SK-N-SH (cell line): Measurements from ENCODE around the gene SDHAF4. TPM values are rescaled to one million over a fixed set of nuclear protein-coding genes. Genes with fewer than 3 reads are reported as not detected.

Experiments used
- CTCF ChIA-PET: fragments of 300-600, 350-600 bp; formaldehyde crosslinking; extraction: SDS; loops from one replicate; lab custom pipeline; 2021; lab: Yijun Ruan, JAX
- POLR2A ChIA-PET: fragments of 350-600 bp; sonication (Branson Sonifier 250); formaldehyde crosslinking; extraction: SDS; loops from one replicate; lab custom pipeline; 2020; ENCODE audit warnings: antibody characterized with exemption, inconsistent platforms; lab: Yijun Ruan, JAX
- DNase-seq: peaks from one replicate; pipeline ENCODE4 v3.0.0; 2012
- H2AFZ ChIP-seq: fragments of 200-600 bp; sonication (generic); 2 replicates; pipeline ENCODE4 v1.8.1; 2016; ENCODE audit warnings: antibody characterized with exemption, mild to moderate bottlenecking, low read depth
- H3F3A ChIP-seq: fragments of 200-600 bp; sonication (generic); replicated peaks from 2 replicates; pipeline ENCODE3; 2016; ENCODE audit warnings: antibody characterized with exemption, mild to moderate bottlenecking; ENCODE audit not compliant: insufficient read depth
- H3K27ac ChIP-seq, 2 experiments: fragments of 200-500 bp in 1 of 2; fragments of 200-600 bp in 1 of 2; sonication (Bioruptor generic) in 1 of 2; sonication (generic), shearing (Covaris generic) in 1 of 2; 2 replicates each; pipeline versions ENCODE4 v1.5.1 to v1.6.1; 2014 to 2016; ENCODE audit warnings: low read depth in 2 of 2, inconsistent platforms in 1 of 2, low read length in 1 of 2, mild to moderate bottlenecking in 1 of 2, mixed read lengths in 1 of 2
- H3K27me3 ChIP-seq: fragments of 200-600 bp; sonication (generic), shearing (Covaris generic); 2 replicates; pipeline ENCODE4 v1.6.1; 2016; ENCODE audit warnings: mixed run types; ENCODE audit not compliant: insufficient read depth
- H3K36me3 ChIP-seq, 2 experiments: fragments of 200-500 bp in 1 of 2; fragments of 200-600 bp in 1 of 2; sonication (Bioruptor generic) in 1 of 2; sonication (generic) in 1 of 2; replicated peaks in 1 of 2; 2 replicates each; pipeline versions ENCODE3 to v1.5.1; 2014 to 2016; ENCODE audit warnings: low read length in 1 of 2, mild to moderate bottlenecking in 1 of 2; ENCODE audit not compliant: insufficient read depth in 2 of 2, control insufficient read depth in 1 of 2
- H3K4me1 ChIP-seq, 2 experiments: fragments of 200-500 bp in 1 of 2; fragments of 200-600 bp in 1 of 2; sonication (Bioruptor generic) in 1 of 2; sonication (generic), shearing (Covaris generic) in 1 of 2; 2 replicates each; pipeline versions ENCODE4 v1.5.1 to v1.6.1; 2014 to 2016; ENCODE audit warnings: low read depth in 1 of 2, low read length in 1 of 2, mixed run types in 1 of 2; ENCODE audit not compliant: insufficient read depth in 2 of 2, control insufficient read depth in 1 of 2
- H3K4me2 ChIP-seq: fragments of 200-600 bp; sonication (generic), shearing (Covaris generic); 2 replicates; pipeline ENCODE4 v1.6.1; 2017; ENCODE audit warnings: mixed run types
- H3K4me3 ChIP-seq, 2 experiments: fragments of 200-500 bp in 1 of 2; fragments of 200-600 bp in 1 of 2; sonication (Bioruptor generic) in 1 of 2; sonication (generic), shearing (Covaris generic) in 1 of 2; 2 replicates each; pipeline versions ENCODE4 v1.5.1 to v1.8.1; 2014 to 2016; ENCODE audit warnings: low read depth in 2 of 2, inconsistent platforms in 1 of 2, low read length in 1 of 2, mild to moderate bottlenecking in 1 of 2, mixed read lengths in 1 of 2, moderate library complexity in 1 of 2
- H3K79me2 ChIP-seq: fragments of 200-600 bp; sonication (generic); 2 replicates; pipeline ENCODE4 v1.8.1; 2017; ENCODE audit warnings: mild to moderate bottlenecking; ENCODE audit not compliant: insufficient read depth
- H3K9ac ChIP-seq: fragments of 200-600 bp; sonication (generic); 2 replicates; pipeline ENCODE4 v1.6.1; 2017; ENCODE audit warnings: mixed run types
- H3K9me2 ChIP-seq: fragments of 200-600 bp; sonication (generic); 2 replicates; pipeline ENCODE4 v1.6.1; 2017; ENCODE audit warnings: mixed run types
- H3K9me3 ChIP-seq: fragments of 200-600 bp; sonication (generic); 2 replicates; pipeline ENCODE4 v1.6.1; 2017; ENCODE audit warnings: mixed run types, mild to moderate bottlenecking, moderate library complexity
- H4K20me1 ChIP-seq: fragments of 200-600 bp; sonication (generic); 2 replicates; pipeline ENCODE4 v1.6.1; 2017; ENCODE audit warnings: mild to moderate bottlenecking, mixed run types; ENCODE audit not compliant: insufficient read depth
- EP300 ChIP-seq, 2 experiments: IDR thresholded peaks; 2 replicates each; pipeline versions ENCODE4 v1.4.0 to v1.6.1; 2012; ENCODE audit warnings: borderline replicate concordance in 1 of 2, low read depth in 1 of 2, low read length in 1 of 2
- FOXJ3 ChIP-seq: sonication (generic); formaldehyde crosslinking; IDR thresholded peaks from 2 replicates; pipeline ENCODE4 v1.5.1; 2020; ENCODE audit warnings: mild to moderate bottlenecking, missing genetic modification reagents
- JUND ChIP-seq: IDR thresholded peaks from 2 replicates; pipeline ENCODE4 v1.4.0; 2012
- MXI1 ChIP-seq: IDR thresholded peaks from 2 replicates; pipeline ENCODE4 v1.6.1; 2012; ENCODE audit warnings: mild to moderate bottlenecking, low read depth, low read length, improper control_type of control experiment
- NFIC ChIP-seq: IDR thresholded peaks from 2 replicates; pipeline ENCODE4 v1.4.0; 2012; ENCODE audit warnings: borderline replicate concordance
- NRF1 ChIP-seq: IDR thresholded peaks from 2 replicates; pipeline ENCODE4 v1.6.1; 2012; ENCODE audit warnings: low read depth, mild to moderate bottlenecking, low read length
- PBX3 ChIP-seq: IDR thresholded peaks from 2 replicates; pipeline ENCODE4; 2012
- POLR2AphosphoS5 ChIP-seq: IDR thresholded peaks from 2 replicates; pipeline ENCODE4 v1.6.1; 2012; ENCODE audit warnings: low read depth, low read length
- RCOR1 ChIP-seq: fragments of 150-350 bp; IDR thresholded peaks from 2 replicates; pipeline ENCODE4 v1.6.1; 2017; ENCODE audit warnings: antibody characterized with exemption, low read length
- SMC3 ChIP-seq: IDR thresholded peaks from 2 replicates; pipeline ENCODE4 v1.6.1; 2012; ENCODE audit warnings: low read depth, low read length, improper control_type of control experiment
- YY1 ChIP-seq: IDR thresholded peaks from 2 replicates; pipeline ENCODE4 v1.4.0; 2012; ENCODE audit warnings: low read depth, mild to moderate bottlenecking
- WGBS: methylation state at CpG from one replicate; pipeline ENCODE4 v1.1.6; 2017; ENCODE audit warnings: low lambda C conversion rate; 5-methylcytosine and 5-hydroxymethylcytosine counted together
- polyA plus RNA-seq, 3 experiments: library from polyadenylated mRNA; depleted of rRNA; stranded (reverse); fragments of >200 nt; gene quantifications; 2 replicates each; pipeline ENCODE4 v1.2.3, GENCODE V29; 2012
- TF ChIP-seq, protein P1 (sequence below): IDR thresholded peaks from 2 replicates; pipeline ENCODE4 v1.4.0; 2012; ENCODE audit warnings: low read depth
- TF ChIP-seq, protein P2 (sequence below): fragments of 150-350 bp; IDR thresholded peaks from 2 replicates; pipeline ENCODE4 v1.6.1; 2017; ENCODE audit warnings: antibody characterized with exemption, low read length, low read depth, borderline replicate concordance

SDHAF4 gene
- polyA plus RNA-seq, 1 of the 3 experiments (the other 2 are of a cell fraction): 8.6 TPM

DNA sequence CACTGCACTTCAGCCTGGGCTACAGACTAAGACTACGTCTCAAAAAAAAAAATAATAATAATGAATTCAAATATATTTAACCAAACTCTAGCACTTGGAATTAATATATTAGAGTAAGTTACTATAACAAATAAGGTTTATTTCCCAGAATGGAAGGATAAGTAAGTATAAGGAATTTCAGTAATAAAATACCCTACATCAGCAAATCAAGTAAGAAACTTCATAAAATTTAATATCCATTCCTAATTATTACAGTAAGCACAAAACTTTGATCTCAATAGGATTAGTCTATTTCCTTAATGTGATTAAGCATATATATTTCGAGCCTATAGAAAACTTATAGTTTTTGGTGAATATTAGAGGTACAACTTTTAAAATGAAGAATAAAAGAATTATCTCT is 36.7 kb upstream of the SDHAF4 start:
- Histone ChIP-seq H2AFZ (no peak overlapping the region), H3K27ac (no peak overlapping the region), H3K36me3 (peaks cover 0 to under 1% of the 10 kb centered on the region in 2 experiments), H3F3A (no peaks in the 10 kb centered on the region), H3K79me2 (no peaks in the 10 kb centered on the region), H3K4me2 (no peak overlapping the region), H3K9me3 (no peaks in the 10 kb centered on the region), H3K4me3 (no peak overlapping the region), H3K4me1 (no peaks in the 10 kb centered on the region), H3K9me2 (no peaks in the 10 kb centered on the region), H3K9ac (no peak overlapping the region), H4K20me1 (no peaks in the 10 kb centered on the region), H3K27me3 (no peaks in the 10 kb centered on the region)
- WGBS: over 99% methylated on average over 2 of the region's 2 CpGs
- no peak for DNase-seq
- POLR2A ChIA-PET: no interaction called here
- TF ChIP-seq PBX3 (no peak), FOXJ3 (no peak), RCOR1 (no peak), POLR2AphosphoS5 (no peak), JUND (no peak), NRF1 (no peak), MXI1 (no peak)
- TF ChIP-seq, protein P1, sequence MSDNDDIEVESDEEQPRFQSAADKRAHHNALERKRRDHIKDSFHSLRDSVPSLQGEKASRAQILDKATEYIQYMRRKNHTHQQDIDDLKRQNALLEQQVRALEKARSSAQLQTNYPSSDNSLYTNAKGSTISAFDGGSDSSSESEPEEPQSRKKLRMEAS: no peak
- CTCF ChIA-PET: no interaction called here

GRCh38 chr6:70531133-70531532 is 35.6 kb upstream of the SDHAF4 start:
- H3K9ac ChIP-seq: no peak overlapping the region
- H3K4me1 ChIP-seq: no peaks in the 10 kb centered on the region
- no peak overlapping the region for H2AFZ ChIP-seq
- H3K27ac ChIP-seq: no peak overlapping the region
- WGBS: 94% methylated on average over 1 of the region's 1 CpG
- CTCF ChIA-PET: interaction anchor here (0.6 kb wide), 1 partner anchor 979 kb away, joined by 3 read pairs; no protein-coding TSS in a partner anchor
- H3K9me3 ChIP-seq: no peaks in the 10 kb centered on the region
- no peak overlapping the region for H3K4me3 ChIP-seq
- no peaks in the 10 kb centered on the region for H3K9me2 ChIP-seq
- H4K20me1 ChIP-seq: no peaks in the 10 kb centered on the region
- no peaks in the 10 kb centered on the region for H3K79me2 ChIP-seq
- TF ChIP-seq YY1: no peak
- TF ChIP-seq NFIC: no peak
- TF ChIP-seq, protein P2, sequence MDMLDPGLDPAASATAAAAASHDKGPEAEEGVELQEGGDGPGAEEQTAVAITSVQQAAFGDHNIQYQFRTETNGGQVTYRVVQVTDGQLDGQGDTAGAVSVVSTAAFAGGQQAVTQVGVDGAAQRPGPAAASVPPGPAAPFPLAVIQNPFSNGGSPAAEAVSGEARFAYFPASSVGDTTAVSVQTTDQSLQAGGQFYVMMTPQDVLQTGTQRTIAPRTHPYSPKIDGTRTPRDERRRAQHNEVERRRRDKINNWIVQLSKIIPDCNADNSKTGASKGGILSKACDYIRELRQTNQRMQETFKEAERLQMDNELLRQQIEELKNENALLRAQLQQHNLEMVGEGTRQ: no peak
- TF ChIP-seq SMC3: no peak
- TF ChIP-seq EP300 (IDR thresholded peaks at IDR 0.05; ENCODE audit: borderline replicate concordance in 1 of 2, low read depth in 1 of 2, low read length in 1 of 2): no peak
- POLR2A ChIA-PET: no interaction called here
- no peak overlapping the region for H3K4me2 ChIP-seq
- H3K27me3 ChIP-seq: no peaks in the 10 kb centered on the region
- H3K36me3 ChIP-seq: peaks cover 0 to 3% of the 10 kb centered on the region in 2 experiments
- H3F3A ChIP-seq: no peaks in the 10 kb centered on the region
- DNase-seq: no peak
